K562 (cell line): ENCODE results near the gene ANXA9. TPM values are rescaled to one million over a fixed set of nuclear protein-coding genes. Genes with fewer than 3 reads are reported as not detected.
A peak's percentile ranks its signal among the peaks of the same experiment; 100 is the strongest.

Experiments
- ATF7 ChIP-seq: fragments of 450-650 bp; IDR thresholded peaks from 2 replicates; pipeline ENCODE4 v1.7.1; 2014; ENCODE audit warnings: mild to moderate bottlenecking, moderate library complexity
- EGR1 ChIP-seq: fragments of 450-650 bp; conservative IDR thresholded peaks from 2 replicates; pipeline ENCODE4 v1.6.1; 2017; ENCODE audit warnings: mild to moderate bottlenecking
- ELK3 ChIP-seq: fragments of 450-650 bp; formaldehyde crosslinking; IDR thresholded peaks from 2 replicates; pipeline ENCODE4 v1.4.0; 2020; ENCODE audit warnings: mild to moderate bottlenecking
- ERF ChIP-seq: fragments of 450-650 bp; formaldehyde crosslinking; IDR thresholded peaks from 2 replicates; pipeline ENCODE4 v1.4.0; 2020; ENCODE audit warnings: mild to moderate bottlenecking, mixed read lengths
- HCFC1 ChIP-seq: IDR thresholded peaks from 2 replicates; pipeline ENCODE4 v1.6.1; 2012; ENCODE audit warnings: low read depth, low read length, improper control_type of control experiment
- KAT7 ChIP-seq: sonication (generic); formaldehyde crosslinking; IDR thresholded peaks from 2 replicates; pipeline ENCODE4 v1.8.0; 2022; ENCODE audit warnings: missing genetic modification reagents, mild to moderate bottlenecking, borderline replicate concordance
- NR2C2 ChIP-seq, 2 experiments: fragments of 200-800 bp in 1 of 2; sonication (Bioruptor generic) in 1 of 2; sonication (generic) in 1 of 2; formaldehyde crosslinking in 1 of 2; IDR thresholded peaks; 2 replicates each; pipeline versions ENCODE4 v1.6.1 to v1.8.0; 2016 to 2022; ENCODE audit warnings: mild to moderate bottlenecking in 1 of 2, missing compliant biosample characterization in 1 of 2, missing genetic modification characterization in 1 of 2, missing genetic modification reagents in 1 of 2
- POLR2AphosphoS2 ChIP-seq: IDR thresholded peaks from 2 replicates; pipeline ENCODE4 v1.6.1; 2012; ENCODE audit warnings: low read length, improper control_type of control experiment
- POLR2B ChIP-seq: fragments of 450-650 bp; IDR thresholded peaks from 2 replicates; pipeline ENCODE4 v1.6.1; 2018; ENCODE audit warnings: low read depth; ENCODE audit not compliant: partially characterized antibody
- SLC30A9 ChIP-seq: fragments of 250-450 bp; sonication (Bioruptor Pico); IDR thresholded peaks from 2 replicates; pipeline ENCODE4 v1.8.0; 2022; ENCODE audit warnings: mild to moderate bottlenecking, moderate library complexity
- SMAD4 ChIP-seq: fragments of 250-450 bp; sonication (Bioruptor Pico); conservative IDR thresholded peaks from 2 replicates; pipeline ENCODE4 v1.8.0; 2021; ENCODE audit warnings: inconsistent platforms, mild to moderate bottlenecking, moderate library complexity
- SRSF7 ChIP-seq: fragments of 200-400 bp; formaldehyde crosslinking; optimal IDR thresholded peaks from 2 replicates; pipeline ENCODE3; 2017; ENCODE audit warnings: mild to moderate bottlenecking, low read depth, low read length
- ZFP30 ChIP-seq: fragments of 250-450 bp; sonication (Bioruptor Pico); IDR thresholded peaks from 2 replicates; pipeline ENCODE4 v1.8.0; 2022; ENCODE audit warnings: moderate library complexity, mild to moderate bottlenecking, inconsistent platforms, borderline replicate concordance
- ZNF311 ChIP-seq: fragments of 250-450 bp; sonication (Bioruptor Pico); IDR thresholded peaks from 2 replicates; pipeline ENCODE4 v1.4.0; 2020; ENCODE audit warnings: mild to moderate bottlenecking, moderate library complexity
- polyA plus RNA-seq, 8 experiments: library from polyadenylated mRNA; depleted of rRNA in 4 of 8; stranded (reverse) in 5 of 8; unstranded in 3 of 8; fragments of >200 nt; fragmentation: Nextera tagmentation in 2 of 8; fragmentation: Illumina TruSeq in 1 of 8; extraction: Ambion mirVana in 2 of 8; extraction: Trizol in 1 of 8; gene quantifications; 2 replicates each; pipeline versions ENCODE4 v1.2.1 to v1.2.3, GENCODE V29; 2011 to 2014; ENCODE audit warnings: inconsistent platforms in 1 of 8, missing spikeins in 1 of 8
- total RNA-seq, 7 experiments: library from RNA; depleted of rRNA in 6 of 7; stranded (reverse); fragments of >200 nt in 6 of 7; fragmentation: Illumina TruSeq in 2 of 7; extraction: Trizol in 2 of 7; gene quantifications; 2 replicates each; pipeline versions ENCODE4 v1.2.1 to v1.2.3, GENCODE V29; 2011 to 2021; ENCODE audit warnings: low replicate concordance in 1 of 7
- TF ChIP-seq, protein P1 (sequence below): fragments of 250-450 bp; sonication (Bioruptor Pico); IDR thresholded peaks from 2 replicates; pipeline ENCODE4 v1.5.0; 2020; ENCODE audit warnings: mild to moderate bottlenecking, borderline replicate concordance
- TF ChIP-seq, protein P2 (sequence below): sonication (generic); formaldehyde crosslinking; IDR thresholded peaks from 2 replicates; pipeline ENCODE4 v1.8.1; 2023; ENCODE audit warnings: mild to moderate bottlenecking, missing genetic modification reagents
- TF ChIP-seq, protein P3 (sequence below): sonication (generic); formaldehyde crosslinking; IDR thresholded peaks from 2 replicates; pipeline ENCODE4 v1.8.1; 2022; ENCODE audit warnings: missing genetic modification reagents
- TF ChIP-seq, protein P4 (sequence below): fragments of 450-650 bp; conservative IDR thresholded peaks from 2 replicates; pipeline ENCODE4 v1.6.1; 2016; ENCODE audit warnings: missing genetic modification characterization, low read depth, mild to moderate bottlenecking, missing compliant biosample characterization, moderate library complexity

Gene ANXA9
- total and polyA plus RNA-seq, 9 of the 15 experiments (the other 6 are each of a cell fraction or from before 2014, with no cell fraction given), result 0.24 to 1.6 (median 0.57) TPM

DNA sequence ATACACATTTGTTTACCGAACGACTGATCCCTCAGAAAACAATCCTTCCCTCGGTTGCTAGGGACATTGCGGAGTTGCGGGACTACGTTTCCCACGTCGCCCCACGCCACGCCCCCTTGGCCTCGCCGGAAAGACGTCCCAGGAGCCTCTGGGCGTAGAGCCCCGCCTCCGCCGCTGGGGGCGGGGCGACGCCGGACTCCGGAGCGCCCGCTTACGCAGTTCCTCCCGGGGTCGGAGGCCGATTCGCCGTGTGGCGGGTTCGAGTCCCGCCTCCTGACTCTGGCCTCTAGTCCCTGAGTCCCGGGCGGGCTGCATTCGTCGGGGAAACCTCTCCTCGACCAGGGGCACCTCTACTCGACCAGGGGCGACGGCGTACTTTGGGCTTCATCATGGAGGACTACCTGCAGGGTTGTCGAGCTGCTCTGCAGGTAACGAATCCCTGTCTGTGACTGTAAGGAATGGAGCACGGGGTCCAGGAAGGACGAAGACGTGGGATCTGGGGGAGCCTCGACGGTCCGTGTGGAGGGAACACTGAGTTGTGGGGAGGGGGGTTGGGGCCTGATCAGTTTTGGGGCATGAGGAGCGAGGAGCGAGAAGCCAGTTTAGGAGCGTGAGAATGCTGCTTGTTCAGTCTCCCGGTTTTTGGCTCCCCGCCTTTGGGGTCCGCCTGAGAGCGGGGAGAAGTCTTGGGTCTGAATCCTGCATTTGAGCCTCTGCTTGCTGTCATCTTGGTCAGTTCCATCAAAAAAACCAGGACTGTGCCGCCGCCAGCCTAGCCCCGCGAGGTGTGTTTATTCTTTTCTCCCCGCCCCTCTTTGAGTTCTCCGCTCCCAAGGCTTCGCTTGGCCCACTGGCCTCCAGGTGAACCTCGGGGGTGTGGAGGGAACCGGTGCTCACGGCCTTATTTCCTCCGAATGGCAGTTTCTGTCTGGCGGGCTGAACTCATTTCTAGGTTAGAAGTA is 26.4 kb downstream of the ANXA9 start, which contains the start of gene PRUNE1 (continued):
- TF ChIP-seq ELK3 (CRISPR knock-in tag), result no peak
- TF ChIP-seq, protein P1, sequence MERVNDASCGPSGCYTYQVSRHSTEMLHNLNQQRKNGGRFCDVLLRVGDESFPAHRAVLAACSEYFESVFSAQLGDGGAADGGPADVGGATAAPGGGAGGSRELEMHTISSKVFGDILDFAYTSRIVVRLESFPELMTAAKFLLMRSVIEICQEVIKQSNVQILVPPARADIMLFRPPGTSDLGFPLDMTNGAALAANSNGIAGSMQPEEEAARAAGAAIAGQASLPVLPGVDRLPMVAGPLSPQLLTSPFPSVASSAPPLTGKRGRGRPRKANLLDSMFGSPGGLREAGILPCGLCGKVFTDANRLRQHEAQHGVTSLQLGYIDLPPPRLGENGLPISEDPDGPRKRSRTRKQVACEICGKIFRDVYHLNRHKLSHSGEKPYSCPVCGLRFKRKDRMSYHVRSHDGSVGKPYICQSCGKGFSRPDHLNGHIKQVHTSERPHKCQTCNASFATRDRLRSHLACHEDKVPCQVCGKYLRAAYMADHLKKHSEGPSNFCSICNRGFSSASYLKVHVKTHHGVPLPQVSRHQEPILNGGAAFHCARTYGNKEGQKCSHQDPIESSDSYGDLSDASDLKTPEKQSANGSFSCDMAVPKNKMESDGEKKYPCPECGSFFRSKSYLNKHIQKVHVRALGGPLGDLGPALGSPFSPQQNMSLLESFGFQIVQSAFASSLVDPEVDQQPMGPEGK (CRISPR knock-in tag), result no peak
- TF ChIP-seq POLR2AphosphoS2, result no peak
- peak; percentile 69; the same call in 1 of the 2 replicates for TF ChIP-seq NR2C2 (CRISPR knock-in tag; IDR thresholded peaks at IDR 0.05)
- TF ChIP-seq NR2C2 (tag; IDR thresholded peaks at IDR 0.05), result peak; percentile 98
- TF ChIP-seq, protein P2, sequence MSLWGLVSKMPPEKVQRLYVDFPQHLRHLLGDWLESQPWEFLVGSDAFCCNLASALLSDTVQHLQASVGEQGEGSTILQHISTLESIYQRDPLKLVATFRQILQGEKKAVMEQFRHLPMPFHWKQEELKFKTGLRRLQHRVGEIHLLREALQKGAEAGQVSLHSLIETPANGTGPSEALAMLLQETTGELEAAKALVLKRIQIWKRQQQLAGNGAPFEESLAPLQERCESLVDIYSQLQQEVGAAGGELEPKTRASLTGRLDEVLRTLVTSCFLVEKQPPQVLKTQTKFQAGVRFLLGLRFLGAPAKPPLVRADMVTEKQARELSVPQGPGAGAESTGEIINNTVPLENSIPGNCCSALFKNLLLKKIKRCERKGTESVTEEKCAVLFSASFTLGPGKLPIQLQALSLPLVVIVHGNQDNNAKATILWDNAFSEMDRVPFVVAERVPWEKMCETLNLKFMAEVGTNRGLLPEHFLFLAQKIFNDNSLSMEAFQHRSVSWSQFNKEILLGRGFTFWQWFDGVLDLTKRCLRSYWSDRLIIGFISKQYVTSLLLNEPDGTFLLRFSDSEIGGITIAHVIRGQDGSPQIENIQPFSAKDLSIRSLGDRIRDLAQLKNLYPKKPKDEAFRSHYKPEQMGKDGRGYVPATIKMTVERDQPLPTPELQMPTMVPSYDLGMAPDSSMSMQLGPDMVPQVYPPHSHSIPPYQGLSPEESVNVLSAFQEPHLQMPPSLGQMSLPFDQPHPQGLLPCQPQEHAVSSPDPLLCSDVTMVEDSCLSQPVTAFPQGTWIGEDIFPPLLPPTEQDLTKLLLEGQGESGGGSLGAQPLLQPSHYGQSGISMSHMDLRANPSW, result no peak
- TF ChIP-seq ZFP30 (CRISPR knock-in tag), result no peak
- peak; percentile 65 for TF ChIP-seq ATF7
- TF ChIP-seq POLR2B, result peak; percentile 73
- no peak; the same call in none of the 2 replicates for TF ChIP-seq SMAD4 (CRISPR knock-in tag)
- TF ChIP-seq ZNF311 (CRISPR knock-in tag), result no peak
- TF ChIP-seq SLC30A9 (CRISPR knock-in tag), result no peak
- TF ChIP-seq ERF (CRISPR knock-in tag), result no peak
- TF ChIP-seq HCFC1, result peak; percentile 94
- TF ChIP-seq, protein P3, sequence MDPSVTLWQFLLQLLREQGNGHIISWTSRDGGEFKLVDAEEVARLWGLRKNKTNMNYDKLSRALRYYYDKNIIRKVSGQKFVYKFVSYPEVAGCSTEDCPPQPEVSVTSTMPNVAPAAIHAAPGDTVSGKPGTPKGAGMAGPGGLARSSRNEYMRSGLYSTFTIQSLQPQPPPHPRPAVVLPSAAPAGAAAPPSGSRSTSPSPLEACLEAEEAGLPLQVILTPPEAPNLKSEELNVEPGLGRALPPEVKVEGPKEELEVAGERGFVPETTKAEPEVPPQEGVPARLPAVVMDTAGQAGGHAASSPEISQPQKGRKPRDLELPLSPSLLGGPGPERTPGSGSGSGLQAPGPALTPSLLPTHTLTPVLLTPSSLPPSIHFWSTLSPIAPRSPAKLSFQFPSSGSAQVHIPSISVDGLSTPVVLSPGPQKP (CRISPR knock-in tag), result no peak
- TF ChIP-seq, protein P4, sequence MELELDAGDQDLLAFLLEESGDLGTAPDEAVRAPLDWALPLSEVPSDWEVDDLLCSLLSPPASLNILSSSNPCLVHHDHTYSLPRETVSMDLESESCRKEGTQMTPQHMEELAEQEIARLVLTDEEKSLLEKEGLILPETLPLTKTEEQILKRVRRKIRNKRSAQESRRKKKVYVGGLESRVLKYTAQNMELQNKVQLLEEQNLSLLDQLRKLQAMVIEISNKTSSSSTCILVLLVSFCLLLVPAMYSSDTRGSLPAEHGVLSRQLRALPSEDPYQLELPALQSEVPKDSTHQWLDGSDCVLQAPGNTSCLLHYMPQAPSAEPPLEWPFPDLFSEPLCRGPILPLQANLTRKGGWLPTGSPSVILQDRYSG, result no peak
- no peak for TF ChIP-seq SRSF7
- peak; percentile 67 for TF ChIP-seq EGR1
- peak; percentile 33; the same call in 1 of the 2 replicates for TF ChIP-seq KAT7 (CRISPR knock-in tag)
